NCI-H748 (cell line): Measurements from ENCODE around the gene SSUH2.
"Not testable (repeated sequence)": the region's sequence is repeated elsewhere in the genome, so short reads cannot be mapped to it uniquely, and the experiment has no call there.

Experiments
- DNase-seq: peaks from one replicate; lab custom pipeline; 2025; ENCODE audit not compliant: unreplicated experiment; lab: John Stamatoyannopoulos, UW

The SSUH2 gene

GRCh38 chr3:8659242-8659641, 14.6 kb upstream of the SSUH2 start:
- DNase-seq, result no peak

DNA sequence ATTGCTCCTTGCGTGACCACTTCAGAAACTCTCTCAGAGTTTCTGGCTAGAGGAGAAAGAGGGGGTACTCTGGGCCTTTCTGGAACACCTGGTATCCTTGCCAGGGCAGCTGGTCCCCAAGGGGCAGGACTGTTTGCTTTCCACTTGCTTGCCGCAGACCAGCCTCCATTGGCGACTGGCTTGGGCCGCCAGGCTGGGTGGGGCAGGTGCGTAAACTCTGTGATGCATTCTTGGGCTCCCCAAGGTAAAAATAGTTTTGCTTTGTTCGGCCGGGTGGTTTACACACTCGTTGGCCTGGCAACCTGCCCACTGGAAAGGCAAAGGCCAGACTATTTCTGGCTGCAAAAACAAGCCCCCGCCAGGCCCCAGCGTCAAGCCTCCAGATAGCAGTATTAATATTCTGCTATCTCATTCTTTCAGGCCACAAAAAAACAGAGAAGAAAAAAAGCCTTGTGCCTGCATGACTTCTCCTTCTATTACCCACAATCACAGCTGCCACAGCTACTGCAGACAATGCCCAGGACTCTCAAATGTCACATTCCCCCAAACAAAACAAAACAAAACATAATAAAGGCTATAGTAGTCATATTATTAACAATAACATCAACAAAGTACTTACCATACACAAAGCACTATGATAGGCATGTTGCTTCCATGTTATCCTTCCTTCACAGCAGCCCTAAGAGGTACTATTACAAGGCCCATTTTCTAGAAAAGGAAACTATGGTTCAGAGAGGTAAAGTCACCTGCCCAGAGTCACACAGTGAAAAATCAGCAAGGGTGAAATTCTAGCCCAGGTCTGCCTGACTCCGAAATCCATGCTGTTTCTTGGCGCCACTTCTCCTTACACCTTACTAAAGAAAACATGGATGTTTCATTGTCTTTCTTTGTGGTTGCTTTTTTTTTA, 14.0 kb upstream of the SSUH2 start:
- peak; percentile 85 for DNase-seq

DNA sequence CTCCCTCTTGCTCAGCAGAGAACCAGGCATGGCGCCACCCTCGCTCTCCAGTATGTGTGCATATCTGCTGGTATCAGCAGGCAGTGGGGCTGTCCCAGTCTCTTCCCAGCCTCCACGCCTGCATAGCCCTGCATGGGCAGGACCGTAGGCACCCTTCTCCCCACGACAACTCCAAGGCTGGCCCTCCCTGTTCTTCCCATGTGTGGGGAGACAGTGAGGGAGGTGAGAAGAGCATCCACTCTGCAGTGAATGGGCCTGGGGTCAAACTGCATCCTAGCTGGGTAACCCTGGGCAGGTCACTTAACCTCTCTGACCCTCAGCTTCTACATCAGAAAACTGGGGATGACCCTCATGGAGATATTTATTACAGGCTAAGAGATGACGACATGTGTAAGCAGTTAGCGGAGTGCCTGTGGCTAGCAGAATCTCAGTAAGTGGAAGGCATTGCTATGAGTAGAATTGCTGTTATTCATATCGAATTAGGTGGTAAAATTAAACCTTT, 13.3 kb upstream of the SSUH2 start:
- DNase-seq, result no peak

GRCh38 chr3:8656240-8656639, 11.6 kb upstream of the SSUH2 start:
- DNase-seq, result no peak

DNA sequence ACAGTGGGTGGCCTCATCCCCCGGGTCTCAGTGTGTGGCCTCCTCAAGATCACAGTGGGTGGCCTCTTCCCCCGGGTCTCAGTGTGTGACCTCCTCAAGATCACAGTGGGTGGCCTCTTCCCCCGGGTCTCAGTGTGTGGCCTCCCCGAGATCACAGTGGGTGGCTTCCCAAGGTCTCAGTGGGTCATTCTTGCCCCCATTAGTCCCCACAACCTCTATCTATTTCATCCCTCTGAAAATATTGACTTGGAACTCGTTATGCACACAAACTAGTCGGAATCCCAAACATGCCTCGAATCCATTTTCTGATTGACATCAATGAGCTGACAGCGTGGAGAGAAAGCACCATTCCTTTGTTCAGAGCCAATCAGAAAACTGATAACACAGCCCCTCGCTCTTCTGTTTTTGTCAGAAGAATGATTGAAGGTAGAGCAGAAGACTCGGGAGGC, 10.8 kb upstream of the SSUH2 start:
- DNase-seq, result no peak

DNA sequence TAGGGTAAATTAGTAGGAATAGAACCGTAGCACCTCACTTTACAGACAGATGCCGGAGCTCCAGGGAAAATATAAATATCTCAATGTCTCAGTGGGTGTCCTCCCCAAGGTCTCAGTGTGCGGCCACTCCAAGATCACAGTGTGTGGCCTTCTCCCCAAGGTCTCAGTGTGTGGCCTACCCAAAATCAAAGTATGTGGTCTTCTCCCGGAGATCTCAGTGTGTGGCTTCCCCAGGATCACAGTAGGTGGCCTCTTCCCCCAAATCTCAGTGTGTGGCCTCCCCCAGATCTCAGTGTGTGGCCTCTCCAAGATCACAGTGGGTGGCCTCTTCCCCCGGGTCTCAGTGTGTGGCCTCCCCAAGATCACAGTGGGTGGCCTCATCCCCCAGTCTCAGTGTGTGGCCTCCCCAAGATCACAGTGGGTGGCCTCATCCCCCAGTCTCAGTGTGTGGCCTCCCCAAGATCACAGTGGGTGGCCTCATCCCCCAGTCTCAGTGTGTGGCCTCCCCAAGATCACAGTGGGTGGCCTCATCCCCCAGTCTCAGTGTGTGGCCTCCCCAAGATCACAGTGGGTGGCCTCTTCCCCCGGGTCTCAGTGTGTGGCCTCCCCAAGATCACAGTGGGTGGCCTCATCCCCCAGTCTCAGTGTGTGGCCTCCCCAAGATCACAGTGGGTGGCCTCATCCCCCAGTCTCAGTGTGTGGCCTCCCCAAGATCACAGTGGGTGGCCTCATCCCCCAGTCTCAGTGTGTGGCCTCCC, 10.2 kb upstream of the SSUH2 start:
- not testable (repeated sequence) for DNase-seq

GRCh38 chr3:8653800-8654408, 9.3 kb upstream of the SSUH2 start:
- DNase-seq, result peak; percentile 17

- DNase-seq, result no peak
Observed at GRCh38 chr3:8652324-8652987, 7.9 kb upstream of the SSUH2 start.

- peak; percentile 34 for DNase-seq
Observed at GRCh38 chr3:8651418-8652323, 7.1 kb upstream of the SSUH2 start.

GRCh38 chr3:8650583-8651416, 6.2 kb upstream of the SSUH2 start:
- DNase-seq, result no peak

GRCh38 chr3:8649757-8650156, 5.2 kb upstream of the SSUH2 start:
- DNase-seq, result no peak

DNA sequence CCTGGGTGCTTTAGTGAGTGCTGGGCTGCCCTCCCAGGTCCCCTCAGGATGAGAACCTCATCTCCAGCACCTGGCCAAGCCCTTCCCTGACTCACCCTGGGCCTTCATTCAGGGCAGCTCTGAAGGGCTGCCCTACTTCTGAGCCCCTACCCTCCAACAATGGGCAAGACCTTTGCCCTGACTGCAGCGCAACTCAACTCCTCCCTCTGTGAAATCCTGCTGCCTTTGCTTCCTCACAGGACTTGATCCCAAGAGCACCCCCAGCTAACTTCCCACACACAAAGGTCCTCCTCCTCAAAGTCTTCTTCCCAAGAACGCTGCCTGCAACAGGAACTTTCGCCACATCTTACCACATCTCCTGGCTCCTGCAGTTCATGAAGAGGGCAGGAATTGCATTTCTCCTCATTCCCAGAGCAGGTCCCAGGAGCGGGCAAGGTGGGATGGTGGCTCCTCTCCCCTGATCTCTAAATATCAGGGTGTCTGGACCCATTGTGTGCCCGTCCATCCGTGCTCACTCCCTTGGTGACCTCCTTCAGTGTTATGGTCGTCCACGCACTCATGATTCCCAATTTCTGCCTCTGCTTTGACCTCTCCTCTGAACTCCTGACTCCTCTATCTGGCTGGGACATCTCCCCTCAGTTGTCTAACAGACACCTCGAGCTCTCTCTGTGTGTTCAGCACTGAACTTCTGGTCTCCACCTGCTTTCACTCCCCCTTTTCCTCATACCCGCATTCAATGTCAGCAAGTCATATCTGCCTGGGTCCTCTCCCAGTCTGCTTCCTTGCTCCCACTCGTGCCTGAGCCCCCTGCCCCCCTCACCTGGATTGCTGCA, 4.5 kb upstream of the SSUH2 start:
- no peak for DNase-seq

DNA sequence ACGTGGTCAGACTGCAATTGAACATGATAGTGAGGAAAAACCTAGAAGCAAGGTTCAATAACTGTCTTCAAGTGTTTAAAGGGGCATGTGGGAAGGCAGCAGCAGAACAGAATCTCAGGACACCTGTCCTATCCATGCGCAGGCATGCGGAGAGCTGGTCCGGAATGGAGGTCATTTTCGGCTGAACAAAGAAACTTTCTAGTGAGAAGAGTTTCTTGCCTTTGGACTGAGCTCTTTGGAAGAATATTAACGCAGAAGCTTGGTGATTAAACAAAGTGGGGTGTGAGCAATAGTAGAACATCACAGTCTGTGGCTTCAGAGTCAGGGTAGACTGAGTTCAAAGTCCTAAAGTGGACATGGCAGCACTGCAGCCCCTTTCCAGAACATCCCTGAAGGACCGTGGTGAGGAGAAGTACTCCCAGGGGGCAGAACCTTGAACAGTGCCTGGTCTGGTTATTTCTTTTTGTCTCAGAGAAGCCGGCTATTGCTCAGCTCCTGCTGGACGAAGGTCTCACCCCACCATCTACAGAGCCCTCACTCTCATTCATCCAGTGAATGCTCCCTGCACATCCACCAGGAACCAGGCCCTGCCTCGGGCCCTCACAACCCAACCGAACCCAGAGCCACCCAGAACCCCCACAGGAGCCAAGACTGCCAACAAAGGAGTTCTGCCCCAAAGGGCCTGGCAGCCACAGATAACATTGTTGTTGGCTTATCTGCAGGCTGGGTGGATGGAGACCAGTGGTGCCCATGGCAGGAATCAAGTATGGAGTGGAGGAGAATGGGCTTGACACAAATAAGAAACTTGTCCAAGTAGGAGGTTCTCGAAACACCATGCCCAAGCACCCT, 2.8 kb upstream of the SSUH2 start:
- DNase-seq, result no peak

DNA sequence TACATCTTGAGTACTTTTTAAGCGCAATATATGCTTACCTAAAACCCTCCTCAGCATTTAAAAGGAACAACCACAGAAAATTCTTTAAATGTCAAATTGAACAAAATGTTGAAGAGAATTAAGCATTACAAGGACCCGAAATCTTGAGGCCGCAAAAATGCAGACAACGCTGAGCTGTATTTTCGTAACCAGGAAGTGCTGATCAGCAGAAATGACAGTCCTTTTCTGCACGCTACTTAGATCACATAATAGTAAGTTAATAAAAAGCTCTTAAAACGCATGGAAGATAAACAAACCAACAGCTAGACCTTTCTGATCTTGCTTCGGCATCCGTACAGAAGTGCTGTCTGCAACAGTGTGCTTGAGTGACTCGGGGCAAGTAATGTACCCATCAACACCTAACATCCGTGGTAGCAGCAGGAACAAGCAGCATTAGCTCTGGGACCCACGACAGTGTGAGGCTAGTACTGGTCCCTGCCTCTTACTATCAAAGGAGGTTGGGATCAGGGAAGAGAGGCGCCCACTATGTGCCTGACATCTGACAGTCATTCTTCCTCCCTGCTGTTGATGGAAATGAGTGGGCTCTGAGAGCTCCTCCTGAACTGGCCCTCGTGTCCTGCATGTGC, 1.8 kb upstream of the SSUH2 start:
- no peak for DNase-seq

DNA sequence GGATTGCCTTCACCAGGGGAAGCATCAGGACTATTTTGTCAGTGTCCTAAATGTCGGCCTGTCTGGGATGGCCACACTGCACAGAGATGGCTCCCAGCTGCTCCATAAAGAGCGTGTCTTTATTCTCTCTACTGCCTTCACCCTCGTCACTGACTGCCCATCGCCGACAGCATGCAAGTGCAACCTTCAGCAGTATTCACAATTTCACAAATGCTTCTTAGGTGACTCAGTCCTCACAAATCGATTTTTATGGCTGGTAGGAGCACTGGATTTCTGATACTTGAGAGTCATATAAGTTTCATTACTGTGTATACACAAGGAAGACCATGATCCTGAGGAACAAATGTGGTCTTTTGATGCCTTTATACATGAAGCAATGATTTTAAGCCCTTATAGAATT, 1.1 kb upstream of the SSUH2 start:
- no peak for DNase-seq

- no peak for DNase-seq
Observed at GRCh38 chr3:8643693-8644365, 769 bp downstream of the SSUH2 start.
